Measurements from ENCODE around the gene NT5DC3. TPM values are rescaled to one million over a fixed set of nuclear protein-coding genes. Genes with fewer than 3 reads are reported as not detected.

The NT5DC3 gene
- total and polyA plus RNA-seq, 2 of the 13 experiments (the other 11 are each of a cell fraction or from before 2014, with no cell fraction given), result 3.2 to 6.6 TPM

GRCh38 chr12:103840876-103841689 lies at the start of gene NT5DC3 (continued):
- TF ChIP-seq TCF7L2 (IDR thresholded peaks at IDR 0.05; ENCODE audit: low read depth, low read length) (no peak), KLF6 (CRISPR knock-in tag; IDR thresholded peaks at IDR 0.05) (peak; percentile 53; the same call in 1 of the 2 replicates), ZNF790 (CRISPR knock-in tag; IDR thresholded peaks at IDR 0.05; ENCODE audit: borderline replicate concordance) (peak; percentile 82; the same call in 1 of the 2 replicates), FOSL2 (CRISPR knock-in tag; IDR thresholded peaks at IDR 0.05) (no peak; the same call in 1 of the 2 replicates), ZBTB2 (CRISPR knock-in tag; IDR thresholded peaks at IDR 0.05; ENCODE audit: low read depth) (peak; percentile 59; the same call in 1 of the 2 replicates), SATB2 (CRISPR knock-in tag; IDR thresholded peaks at IDR 0.05) (no peak), ZMYM2 (CRISPR knock-in tag; IDR thresholded peaks at IDR 0.05) (no peak), KLF16 (CRISPR knock-in tag; IDR thresholded peaks at IDR 0.05) (0 out of 4 replicates have a peak, but pooled peaks of 1 of the 2 experiments have one; percentile 26), ZNF350 (CRISPR knock-in tag; IDR thresholded peaks at IDR 0.05; ENCODE audit: borderline replicate concordance, low read depth) (no peak), ZNF446 (CRISPR knock-in tag; IDR thresholded peaks at IDR 0.05) (no peak), TRAFD1 (CRISPR knock-in tag; IDR thresholded peaks at IDR 0.05; ENCODE audit: borderline replicate concordance) (peak; percentile 59; the same call in 1 of the 2 replicates), PHF8 (CRISPR knock-in tag; IDR thresholded peaks at IDR 0.05) (peak; percentile 75), POLR2AphosphoS5 (IDR thresholded peaks at IDR 0.05; ENCODE audit: low read depth, low read length) (peak; percentile 81), NFATC3 (CRISPR knock-in tag; IDR thresholded peaks at IDR 0.05) (no peak), ZNF788 (CRISPR knock-in tag; IDR thresholded peaks at IDR 0.05; ENCODE audit: borderline replicate concordance) (peak; percentile 57), TARDBP (CRISPR knock-in tag; IDR thresholded peaks at IDR 0.05) (peak; percentile 43; the same call in 1 of the 2 replicates), ZBTB33 (CRISPR knock-in tag; IDR thresholded peaks at IDR 0.05) (no peak), DRAP1 (CRISPR knock-in tag; IDR thresholded peaks at IDR 0.05) (peak; percentile 55; the same call in 1 of the 2 replicates), FOXA1 (IDR thresholded peaks at IDR 0.05) (no peak), FOXA1 (CRISPR knock-in tag; IDR thresholded peaks at IDR 0.05) (no peak)

All from HepG2 (cell line).